GM19467 (cell line): ENCODE measurements around the gene JCAD.
"Not testable (repeated sequence)": the region's sequence is repeated elsewhere in the genome, so short reads cannot be mapped to it uniquely, and the experiment has no call there.

Experiments
- ATAC-seq: cut with Tn5 transposase; IDR thresholded peaks from one replicate; pipeline ENCODE4 v1.9.1; 2021; ENCODE audit warnings: mild to moderate bottlenecking, moderate library complexity; ENCODE audit not compliant: unreplicated experiment

JCAD gene

DNA sequence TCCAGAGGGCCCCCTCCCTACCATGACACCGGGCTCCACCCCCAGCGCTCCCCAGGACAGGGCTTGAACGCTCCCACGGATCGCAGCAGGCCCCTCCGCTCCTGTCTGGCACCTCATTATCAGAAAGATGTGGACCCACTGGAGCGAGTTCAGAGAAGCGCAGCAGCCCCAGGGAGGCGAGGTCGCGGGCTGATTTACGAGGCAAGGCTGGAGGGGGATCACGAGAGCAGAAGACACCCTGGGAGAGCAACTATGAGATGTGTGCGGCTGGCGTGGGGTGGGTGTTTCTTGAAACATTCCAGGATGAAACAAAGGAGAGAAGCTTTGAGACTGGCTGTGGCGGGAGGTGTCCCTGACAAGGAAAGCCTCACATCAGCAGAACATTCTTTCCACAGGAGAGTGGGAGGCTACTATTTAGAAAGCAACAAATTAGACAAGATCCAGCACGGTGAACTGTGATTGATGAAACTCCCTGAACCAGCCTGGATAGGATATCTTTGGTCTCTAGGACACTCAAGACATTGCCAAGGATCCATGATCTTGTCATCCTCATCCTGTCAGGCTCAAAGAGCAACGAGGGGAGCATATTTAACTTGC, 66.0 kb downstream of the JCAD start:
- no peak for ATAC-seq

DNA sequence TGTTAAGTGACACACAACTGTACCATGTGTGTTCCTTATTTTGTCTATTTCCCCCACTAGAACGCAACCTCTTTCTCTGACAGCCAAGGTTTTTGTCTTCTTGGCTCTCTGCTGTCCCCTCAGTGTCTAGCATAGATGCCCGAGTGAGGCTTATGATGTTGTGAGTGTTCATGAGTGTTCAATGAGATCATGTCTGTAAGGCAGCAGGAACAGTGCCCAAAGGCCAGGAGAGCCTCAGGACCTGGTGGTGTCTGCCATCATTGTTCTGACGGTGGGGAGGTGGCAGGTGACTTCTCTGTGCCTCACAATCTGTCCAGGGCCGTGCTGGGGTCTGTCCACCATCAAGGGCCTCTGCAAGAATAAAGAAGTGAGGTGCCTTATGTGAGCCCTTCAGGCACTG, 66.5 kb downstream of the JCAD start:
- ATAC-seq: no peak

DNA sequence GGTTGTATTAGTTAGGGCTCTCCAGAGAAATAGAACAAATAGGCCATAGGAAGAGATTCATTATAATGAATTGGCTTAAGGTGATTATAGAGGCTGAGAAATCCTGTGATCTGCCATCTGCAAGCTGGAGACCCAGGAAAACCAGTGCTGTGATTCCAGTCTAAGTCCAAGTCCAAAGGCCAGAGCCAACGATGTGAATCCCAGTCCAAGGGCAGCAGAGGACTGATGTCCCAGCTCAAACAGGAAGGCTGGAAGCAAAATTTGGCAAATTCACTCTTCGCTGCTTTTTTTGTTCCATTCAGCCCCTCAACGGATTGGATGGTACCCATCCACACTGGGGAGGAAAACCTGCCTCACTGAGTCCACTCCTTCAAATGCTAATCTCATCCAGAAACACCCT, 68.0 kb downstream of the JCAD start:
- no peak for ATAC-seq

DNA sequence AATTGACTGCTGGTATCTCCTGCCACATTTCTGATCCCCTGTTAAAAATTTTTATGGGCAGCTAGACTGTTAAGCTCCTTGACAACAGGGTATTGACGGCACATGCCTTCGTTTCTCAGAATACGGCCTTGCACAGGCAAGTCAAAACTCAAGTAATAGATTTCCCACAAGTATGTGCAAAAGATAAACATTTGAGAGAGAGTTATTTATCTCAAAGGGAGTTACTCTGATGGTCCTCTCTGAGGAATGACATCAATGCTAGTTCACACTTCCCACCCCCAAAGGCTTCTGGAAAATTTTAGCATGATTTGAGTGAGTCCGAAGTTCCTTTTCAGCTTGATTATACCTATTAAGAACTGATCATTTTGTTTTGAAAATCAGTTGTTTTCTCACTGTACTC, 71.9 kb downstream of the JCAD start:
- ATAC-seq: no peak

DNA sequence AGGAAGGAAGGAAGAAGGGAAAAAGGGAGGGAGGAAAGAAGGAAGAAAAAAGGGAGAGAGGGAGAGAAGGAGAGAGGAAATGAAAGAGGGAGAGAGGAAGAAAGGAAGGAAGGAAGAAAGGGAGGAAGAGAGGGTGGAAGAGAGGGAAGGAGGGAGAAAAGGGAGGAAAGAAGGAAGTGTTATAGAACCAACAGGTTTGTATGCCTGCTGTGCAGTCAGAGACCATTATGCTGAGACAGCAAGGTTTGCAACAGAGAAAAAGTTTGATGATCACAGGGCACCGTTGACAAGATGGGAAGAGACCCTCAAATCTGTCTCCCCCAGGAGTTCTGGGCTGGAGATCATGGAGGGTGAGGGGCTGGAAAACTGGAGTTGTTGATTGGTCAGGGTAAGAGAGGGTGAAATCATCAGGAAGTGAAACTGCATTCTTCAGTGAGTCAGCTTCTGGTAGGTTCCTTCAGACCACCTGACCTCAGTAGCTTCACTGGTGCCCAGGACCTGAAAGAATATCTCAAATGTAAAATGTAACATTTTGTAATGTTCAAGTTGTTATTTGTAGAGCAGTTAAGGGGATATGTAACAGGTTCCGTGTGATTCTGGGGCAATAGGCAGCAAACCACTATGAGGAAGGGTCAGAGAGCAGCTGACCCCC, 76.3 kb downstream of the JCAD start:
- ATAC-seq: no peak

DNA sequence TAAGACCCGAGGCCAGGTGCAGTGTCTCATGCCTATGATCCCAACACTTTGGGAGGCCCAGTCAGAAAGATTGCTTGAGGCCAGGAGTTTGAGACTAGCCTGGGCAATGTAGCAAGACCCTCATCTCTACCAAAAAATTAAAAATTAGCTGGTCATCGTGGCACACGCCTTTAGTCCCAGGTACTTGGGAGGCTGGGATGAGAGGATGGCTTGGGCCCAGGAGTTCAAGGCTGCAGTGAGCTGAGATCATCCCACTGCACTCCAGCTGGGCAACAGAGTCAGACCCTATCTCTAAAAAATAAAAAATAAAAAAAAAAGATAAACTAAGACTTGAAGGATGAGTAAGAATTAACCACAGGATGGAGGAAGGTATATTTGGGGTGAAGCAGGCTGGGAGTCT, 77.9 kb downstream of the JCAD start:
- no peak for ATAC-seq

DNA sequence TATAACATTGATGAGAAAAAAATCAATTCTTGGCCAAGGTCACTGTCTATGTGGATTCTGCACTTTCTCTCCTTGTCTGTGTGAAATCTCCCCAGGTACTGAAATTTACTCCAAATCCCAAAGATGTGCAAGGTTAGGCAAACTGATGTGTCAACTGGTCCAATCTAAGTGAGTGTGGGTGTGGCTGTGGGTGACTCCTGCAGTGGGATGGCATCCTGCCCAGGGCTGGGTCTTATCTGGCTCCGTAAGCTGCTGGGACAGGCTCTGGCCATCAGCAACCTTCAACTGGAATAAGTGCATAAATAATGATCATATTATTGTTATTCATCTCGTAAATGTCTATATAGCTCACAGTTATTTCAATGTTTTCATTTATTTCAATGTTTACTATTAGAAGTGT, 79.3 kb downstream of the JCAD start:
- ATAC-seq: no peak

DNA sequence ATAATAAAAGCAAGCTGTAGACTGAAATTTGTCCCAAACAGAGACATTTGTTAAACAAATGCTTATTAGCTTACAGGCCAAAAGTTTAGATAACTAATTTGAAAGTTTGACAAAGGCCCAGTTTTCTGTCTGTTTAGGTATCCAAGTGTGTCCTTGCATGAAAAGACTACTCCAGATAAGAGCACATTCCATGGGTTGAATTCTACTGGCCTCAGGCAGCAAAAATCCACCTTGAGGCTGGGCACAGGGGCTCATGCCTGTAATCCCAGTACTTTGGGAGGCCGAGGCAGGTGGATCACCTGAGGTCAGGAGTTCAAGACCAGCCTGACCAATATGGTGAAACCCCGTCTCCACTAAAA, 80.0 kb downstream of the JCAD start:
- ATAC-seq: not testable (repeated sequence)

DNA sequence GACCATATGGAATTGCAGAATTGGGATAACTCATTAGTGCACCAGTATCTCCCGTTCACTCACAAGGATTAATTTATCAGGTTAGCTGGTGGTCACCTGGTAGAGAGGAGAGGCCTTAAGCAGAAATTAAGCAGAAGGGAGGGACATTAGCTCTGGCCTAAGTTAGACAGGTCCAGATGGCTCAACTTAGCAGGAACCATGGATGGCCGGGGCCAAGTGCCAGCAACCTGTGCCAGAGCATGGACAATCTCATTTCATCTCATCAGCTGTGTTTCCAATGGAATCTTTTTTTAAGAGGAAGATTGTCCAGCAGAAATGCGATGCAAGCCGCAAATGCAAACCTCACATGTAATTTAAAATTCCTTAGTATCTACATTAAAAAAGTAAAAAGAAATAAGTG, 82.2 kb downstream of the JCAD start:
- no peak for ATAC-seq

DNA sequence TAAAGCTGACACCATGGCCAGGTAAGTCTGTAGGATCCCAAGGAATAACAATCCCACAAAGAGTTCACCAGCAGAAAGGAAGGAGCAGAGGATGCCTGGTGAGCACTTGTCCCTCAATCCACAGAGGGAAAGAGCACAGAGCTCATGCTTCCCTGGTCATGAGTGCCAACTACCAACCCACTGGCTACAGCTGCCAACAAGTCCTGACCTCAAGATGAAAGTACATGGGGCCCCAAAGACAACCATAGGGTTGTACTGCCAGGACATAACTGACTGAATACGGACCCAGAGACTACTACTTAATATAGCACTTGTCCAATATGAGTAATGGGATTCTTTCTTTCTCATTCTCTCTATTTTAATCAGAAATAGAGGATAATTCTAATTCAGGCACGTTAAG, 83.3 kb downstream of the JCAD start:
- ATAC-seq: no peak

DNA sequence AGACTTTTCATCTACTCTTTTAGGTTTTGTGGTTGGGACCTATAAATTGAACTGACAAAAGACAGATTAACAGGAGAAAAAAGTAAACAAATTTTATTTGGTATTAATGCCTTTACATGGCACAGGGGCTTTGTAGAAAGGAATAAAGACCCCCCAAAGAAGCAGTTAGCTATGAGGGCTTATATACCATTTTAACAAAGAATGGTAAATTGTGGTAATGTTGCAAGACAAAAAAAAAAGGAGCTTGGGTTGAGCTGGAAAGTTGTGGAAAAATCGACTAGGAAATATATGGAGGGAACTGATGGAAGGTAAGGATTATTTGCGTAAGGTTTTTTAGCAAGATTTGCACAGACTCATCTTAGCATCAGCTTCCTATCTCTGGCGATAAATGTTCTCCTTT, 84.6 kb downstream of the JCAD start:
- no peak for ATAC-seq

DNA sequence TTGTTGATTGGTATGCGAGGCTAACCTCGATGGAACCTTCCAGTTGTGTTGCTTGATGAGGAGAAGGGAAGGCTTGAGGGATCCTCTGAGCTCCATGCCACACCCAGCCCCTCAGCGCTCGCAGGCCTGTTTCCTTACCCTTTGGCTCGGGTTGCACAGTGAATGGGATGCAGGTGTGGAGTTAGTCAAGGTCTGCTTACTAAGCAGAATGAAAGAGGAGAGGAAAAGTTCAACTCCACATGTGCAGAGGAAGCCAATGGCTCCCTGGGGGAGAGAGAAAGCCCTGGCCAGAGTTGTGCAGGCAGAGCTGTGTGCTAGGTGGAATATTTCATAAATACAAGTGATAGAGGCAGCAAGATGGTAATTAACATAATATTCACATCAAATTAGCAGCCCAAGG, 85.5 kb downstream of the JCAD start:
- no peak for ATAC-seq

DNA sequence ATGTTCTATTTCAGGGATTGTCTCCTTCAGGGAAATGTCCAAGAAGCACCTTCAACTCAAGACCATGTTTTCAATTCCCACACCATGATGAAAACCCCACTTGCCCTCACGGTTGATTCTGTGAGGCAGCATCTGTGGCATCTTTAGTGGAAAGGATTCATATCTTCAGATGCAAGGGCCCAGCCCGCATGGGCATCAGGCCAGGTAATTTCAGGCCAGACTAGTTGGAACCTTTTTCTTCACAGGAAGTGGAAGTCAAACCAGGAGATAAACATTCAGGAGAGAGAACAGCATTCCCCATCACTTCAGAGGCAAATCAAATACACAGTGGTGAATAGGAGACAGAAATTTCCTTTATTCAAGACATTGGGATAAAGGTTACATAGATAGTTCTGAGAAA, 88.8 kb downstream of the JCAD start:
- no peak for ATAC-seq

DNA sequence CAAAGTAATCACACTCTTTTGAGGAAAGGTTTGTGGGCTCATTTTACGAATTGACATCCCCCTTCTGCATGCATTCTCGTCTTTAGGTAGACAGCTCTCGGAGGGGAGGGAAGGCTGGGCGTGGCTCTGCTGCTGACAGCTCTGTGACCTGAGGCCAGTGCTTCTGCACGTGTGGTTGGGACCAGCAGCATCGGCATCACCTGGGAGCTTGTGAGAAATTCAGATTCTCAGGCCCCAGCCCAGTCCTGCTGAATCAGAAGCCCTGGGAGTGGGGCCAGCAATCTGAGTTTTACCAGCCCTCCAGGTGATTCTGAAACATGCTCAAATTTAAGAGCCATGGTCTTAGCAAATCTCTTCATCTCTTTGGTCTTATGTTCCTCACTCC, 89.4 kb downstream of the JCAD start:
- ATAC-seq: no peak

DNA sequence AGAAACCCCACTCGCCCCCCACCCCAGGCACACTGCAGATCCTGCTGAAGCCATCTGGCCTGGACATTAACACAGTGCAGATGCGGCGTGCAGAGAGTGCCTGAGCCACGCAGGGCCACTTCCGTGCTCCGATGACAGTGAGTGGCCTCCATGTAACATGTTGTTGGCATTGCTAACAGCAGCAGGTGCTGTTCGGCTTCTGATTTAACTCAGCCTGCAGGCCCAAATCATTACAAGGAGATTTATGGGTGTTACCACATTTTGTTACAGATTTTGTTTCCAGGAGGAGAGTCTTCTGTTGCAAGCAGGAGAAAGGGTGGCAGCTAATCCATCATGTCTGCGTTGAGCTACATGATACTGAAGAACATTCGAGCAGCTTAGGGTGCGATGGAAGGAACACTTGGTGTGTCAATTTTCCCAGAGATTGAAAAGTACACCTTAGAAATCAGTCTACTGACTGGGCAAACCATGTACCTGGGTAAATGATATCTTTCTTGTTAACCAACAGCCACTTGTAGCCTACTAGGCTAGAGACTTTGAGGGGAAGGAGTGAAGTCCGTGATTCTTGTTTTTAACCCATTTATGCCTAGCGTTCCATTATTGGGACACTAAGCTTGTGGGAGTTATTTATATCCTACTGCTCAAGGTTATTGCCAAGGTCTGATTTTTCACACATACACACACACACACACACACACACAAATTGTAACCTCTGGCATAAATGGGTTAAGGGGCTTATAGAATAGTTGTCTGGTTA, 90.0 kb downstream of the JCAD start:
- no peak for ATAC-seq

DNA sequence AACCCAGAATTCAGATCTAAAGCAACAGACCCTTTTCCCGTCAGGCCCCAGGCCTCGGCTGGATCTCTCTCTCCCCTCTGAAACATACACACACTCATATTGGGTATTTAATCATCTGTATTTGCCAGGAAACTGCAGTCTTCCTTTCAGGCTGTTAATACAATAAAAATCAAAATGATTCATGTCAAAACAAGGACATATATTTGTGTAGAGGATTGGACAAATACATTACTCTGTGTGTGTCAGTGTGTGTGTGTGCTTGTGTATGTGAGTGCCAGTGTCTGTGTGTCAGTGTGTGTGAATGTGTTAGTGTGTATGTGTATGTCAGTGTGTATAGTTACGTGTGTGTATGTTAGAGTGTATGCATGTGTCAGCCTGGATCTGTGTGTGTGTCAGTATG, 90.8 kb downstream of the JCAD start:
- ATAC-seq: no peak

DNA sequence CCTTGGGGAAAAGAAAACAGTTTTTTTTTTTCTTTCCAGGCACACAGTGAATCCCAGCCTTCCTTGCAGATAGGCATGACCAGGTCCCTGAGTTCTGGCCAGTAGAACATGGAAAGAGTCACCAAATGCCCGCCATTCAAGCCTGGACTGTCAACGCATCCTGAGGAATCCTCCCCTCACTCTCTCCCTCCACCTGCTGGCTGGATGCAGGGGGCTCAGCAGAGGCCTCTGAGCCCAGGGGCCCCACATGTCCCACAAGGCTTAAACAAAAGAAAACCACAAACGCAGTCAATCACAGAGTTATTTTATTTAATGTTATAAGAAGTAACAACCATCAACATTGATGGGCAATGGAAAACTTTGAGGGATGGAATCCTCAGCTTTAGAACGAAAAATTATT, 93.1 kb downstream of the JCAD start:
- ATAC-seq: no peak
